Bronchial epithelial cell (primary cell): ENCODE results near the gene ZC3HAV1. TPM values are rescaled to one million over a fixed set of nuclear protein-coding genes. Genes with fewer than 3 reads are reported as not detected.

Experiments
- DNase-seq: peaks from one replicate; pipeline ENCODE4 v3.0.0-alpha.2; 2010; ENCODE audit warnings: low read depth
- FAIRE-seq: peaks from 2 replicates; lab custom pipeline; 2011; peaks lifted over from hg19 to GRCh38; lab: Jason Lieb, UNC
- H3K27me3 ChIP-seq: 2 replicates; pipeline ENCODE4 v1.5.1; 2011; ENCODE audit warnings: low read length; ENCODE audit not compliant: control insufficient read depth, insufficient read depth
- H3K36me3 ChIP-seq: 2 replicates; pipeline ENCODE4 v1.5.1; 2011; ENCODE audit warnings: low read length; ENCODE audit not compliant: control insufficient read depth, insufficient read depth
- H3K4me3 ChIP-seq: 2 replicates; pipeline ENCODE4 v1.5.1; 2011; ENCODE audit warnings: mild to moderate bottlenecking, low read depth, low read length, control low read depth
- CTCF ChIP-seq: IDR thresholded peaks from 2 replicates; pipeline ENCODE4 v1.5.1; 2011; ENCODE audit warnings: mild to moderate bottlenecking, moderate library complexity, low read length, control low read depth, inconsistent platforms; ENCODE audit not compliant: insufficient read depth, severe bottlenecking
- total RNA-seq: library from RNA; depleted of rRNA; stranded (reverse); fragments of >200 nt; gene quantifications from 2 replicates; pipeline ENCODE4 v1.2.1, GENCODE V29; 2014

The ZC3HAV1 gene
- total RNA-seq, 1 donor from 2014 or later, result 11.3 TPM

DNA sequence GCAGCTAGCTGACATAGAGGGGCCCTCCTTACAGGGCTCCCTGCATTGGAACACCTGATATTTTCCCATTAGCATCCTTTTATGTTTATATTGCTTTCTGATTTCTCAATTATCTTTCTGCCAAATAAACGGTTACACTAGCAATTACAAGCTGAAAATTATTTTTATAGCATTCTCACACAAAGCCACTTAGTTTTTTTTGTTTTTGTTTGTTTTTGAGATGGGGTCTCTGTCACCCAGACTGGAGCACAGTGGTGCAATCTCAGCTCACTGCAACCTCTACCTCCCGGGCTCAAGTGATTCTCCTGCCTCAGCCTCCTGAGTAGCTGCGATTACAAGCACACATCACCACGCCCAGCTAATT is 9.9 kb upstream of the ZC3HAV1 start:
- no peak for DNase-seq
- TF ChIP-seq CTCF, result no peak
- peaks cover 4% of the 10 kb centered on the region for H3K27me3 ChIP-seq
- H3K36me3 ChIP-seq, result no peaks in the 10 kb centered on the region
- H3K4me3 ChIP-seq, result no peak overlapping the region
- FAIRE-seq, result no peak

DNA sequence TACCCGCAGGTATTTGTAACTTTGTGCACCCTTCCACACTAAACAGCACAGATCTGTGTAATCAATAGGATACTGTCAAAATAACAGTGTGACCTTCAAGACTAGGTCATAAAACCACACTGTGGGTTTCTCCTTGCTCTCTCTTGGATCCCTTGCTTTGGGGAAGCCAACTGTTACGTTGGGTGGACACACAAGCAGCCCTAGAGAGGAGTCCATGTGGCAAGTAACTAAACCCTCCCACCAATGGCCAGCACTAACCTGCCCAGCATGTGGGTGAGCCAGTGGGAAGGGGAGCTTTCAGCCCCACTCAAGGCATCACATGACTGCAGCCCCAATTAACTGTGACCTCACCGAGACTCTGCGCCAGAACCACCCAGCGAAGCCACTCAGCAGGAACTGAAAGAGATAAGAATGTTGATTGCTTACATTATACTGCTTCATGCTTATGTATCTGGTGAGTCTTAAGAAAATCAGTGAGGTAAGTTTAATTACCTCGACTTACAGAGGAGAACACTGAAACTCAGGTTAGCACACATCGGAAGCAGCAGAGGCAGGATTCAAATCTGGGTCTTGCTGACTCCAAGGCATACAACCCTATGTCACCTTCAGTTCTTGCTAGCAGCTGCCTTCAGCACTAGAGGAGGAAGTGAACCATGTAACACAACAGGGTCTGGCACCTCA is 9.4 kb upstream of the ZC3HAV1 start:
- no peaks in the 10 kb centered on the region for H3K36me3 ChIP-seq
- FAIRE-seq, result no peak
- no peak for TF ChIP-seq CTCF
- H3K27me3 ChIP-seq, result peaks cover 2% of the 10 kb centered on the region
- H3K4me3 ChIP-seq, result no peak overlapping the region
- DNase-seq, result no peak

DNA sequence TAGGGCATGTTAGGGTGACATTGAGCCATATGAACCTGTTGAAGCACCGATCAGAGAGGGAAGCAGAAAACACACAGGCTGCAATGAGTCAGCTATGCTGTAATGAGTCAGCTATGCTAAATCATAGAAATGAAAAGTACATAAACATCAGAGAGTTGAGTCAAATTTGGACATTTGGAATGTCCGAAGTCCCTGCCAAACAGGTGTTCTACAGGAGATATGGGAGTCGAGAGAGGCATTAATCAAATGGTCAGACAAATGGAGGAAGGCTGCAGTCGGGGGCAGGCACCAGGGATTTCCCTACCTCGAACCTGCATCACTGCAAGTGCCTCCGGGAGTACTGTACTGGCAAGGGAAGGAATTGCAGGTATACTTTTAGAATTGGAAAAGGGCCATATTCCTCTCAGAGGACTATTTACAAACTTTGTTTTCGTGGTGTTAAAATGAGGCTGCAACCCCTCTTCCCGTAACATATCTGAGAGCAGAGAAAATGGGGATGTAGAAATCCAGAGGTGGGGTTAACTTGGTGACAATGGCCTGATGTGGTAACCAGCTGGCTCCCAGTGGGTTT is 8.8 kb upstream of the ZC3HAV1 start:
- Histone ChIP-seq H3K4me3 (no peak overlapping the region), H3K27me3 (no peaks in the 10 kb centered on the region), H3K36me3 (no peaks in the 10 kb centered on the region)
- TF ChIP-seq CTCF, result no peak
- DNase-seq (peak; percentile 95), FAIRE-seq (no peak)

GRCh38 chr7:139117599-139118233 is 8.2 kb upstream of the ZC3HAV1 start:
- no peak overlapping the region for H3K4me3 ChIP-seq
- no peaks in the 10 kb centered on the region for H3K27me3 ChIP-seq
- DNase-seq (no peak), FAIRE-seq (no peak)
- TF ChIP-seq CTCF, result no peak
- H3K36me3 ChIP-seq, result no peaks in the 10 kb centered on the region

GRCh38 chr7:139116999-139117398 is 7.5 kb upstream of the ZC3HAV1 start:
- DNase-seq, result no peak
- FAIRE-seq, result no peak
- TF ChIP-seq CTCF, result no peak
- Histone ChIP-seq H3K4me3 (no peak overlapping the region), H3K27me3 (no peaks in the 10 kb centered on the region), H3K36me3 (no peaks in the 10 kb centered on the region)

DNA sequence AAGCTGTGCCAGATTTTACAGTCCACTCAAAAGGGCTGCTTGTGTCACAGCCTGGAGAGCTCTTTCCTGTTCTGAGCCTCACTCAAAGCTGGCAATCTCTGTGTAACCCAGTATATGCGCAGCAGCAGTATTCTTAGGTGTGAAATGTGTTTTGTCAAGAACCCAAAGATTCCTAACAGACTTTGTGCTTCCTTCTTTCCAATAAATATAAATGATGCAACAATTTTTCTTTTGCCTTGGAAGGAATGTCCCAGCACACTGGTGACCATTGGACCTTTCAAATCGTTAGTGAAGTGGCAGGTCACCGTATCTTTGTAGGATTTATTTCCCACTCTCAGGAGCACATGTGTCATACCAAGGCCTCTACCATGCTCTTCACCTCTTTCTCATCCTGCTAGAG is 5.6 kb upstream of the ZC3HAV1 start:
- no peak overlapping the region for H3K4me3 ChIP-seq
- no peaks in the 10 kb centered on the region for H3K36me3 ChIP-seq
- no peak for FAIRE-seq
- TF ChIP-seq CTCF, result no peak
- DNase-seq, result no peak
- no peaks in the 10 kb centered on the region for H3K27me3 ChIP-seq
